GM11168 (cell line): ENCODE data around the gene ZBTB34.

Experiments
- in situ Hi-C: fragments of 300-500 bp; cut with MboI; formaldehyde crosslinking; loops from one replicate; pipeline ENCODE4 v1.12.0; 2022; ENCODE audit warnings: low sequenced_read_pairs; ENCODE audit not compliant: unreplicated experiment

The ZBTB34 gene

DNA sequence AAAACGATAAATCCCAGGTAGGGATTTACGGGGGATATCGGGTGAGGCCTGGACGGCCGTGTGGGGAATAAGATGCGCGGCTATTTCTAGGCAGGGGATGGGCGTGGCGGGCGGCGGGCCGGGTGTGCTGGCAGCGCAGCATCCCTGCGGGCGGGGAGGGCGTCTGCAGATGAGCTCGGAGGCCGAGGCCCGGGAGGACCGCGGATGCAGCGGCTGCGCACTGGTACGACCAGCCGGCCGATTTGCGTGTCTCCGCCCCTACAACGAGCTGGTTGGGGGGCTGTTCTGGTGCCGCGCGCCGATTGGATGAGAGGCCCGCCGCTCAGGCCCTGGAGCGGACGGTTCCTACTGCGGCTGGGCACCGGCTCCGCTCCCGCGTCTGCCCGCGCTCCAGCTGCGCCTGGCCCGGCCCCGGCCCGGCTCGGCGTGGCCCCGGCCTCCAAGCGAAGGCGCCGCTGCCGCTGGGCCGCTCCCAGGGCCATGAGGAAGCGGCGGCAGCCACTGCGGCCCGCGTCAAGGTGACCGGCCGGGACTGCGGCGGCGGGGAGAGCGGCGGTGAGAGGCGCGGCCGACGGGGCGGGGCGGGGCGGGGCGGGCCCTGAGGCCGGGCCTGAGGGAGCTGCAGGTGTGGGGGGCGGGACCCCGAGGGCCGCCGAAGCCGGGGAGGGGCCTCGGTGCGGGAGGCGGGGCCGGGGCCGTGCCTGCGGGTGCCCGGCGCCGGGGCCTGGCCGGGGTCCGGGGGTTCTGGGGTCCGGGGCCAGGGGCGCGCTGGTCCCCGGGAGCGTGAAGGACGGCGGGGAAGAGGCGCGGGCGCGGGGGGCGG, 54.2 kb downstream of the ZBTB34 start, which contains the start of gene RALGPS1:
Gene RALGPS1 (plus strand): TSS at position 325 of the 823 bp plus-strand sequence. CDS start 47,508 bp downstream, outside the sequence.
- in situ Hi-C loops, result no loop called here

DNA sequence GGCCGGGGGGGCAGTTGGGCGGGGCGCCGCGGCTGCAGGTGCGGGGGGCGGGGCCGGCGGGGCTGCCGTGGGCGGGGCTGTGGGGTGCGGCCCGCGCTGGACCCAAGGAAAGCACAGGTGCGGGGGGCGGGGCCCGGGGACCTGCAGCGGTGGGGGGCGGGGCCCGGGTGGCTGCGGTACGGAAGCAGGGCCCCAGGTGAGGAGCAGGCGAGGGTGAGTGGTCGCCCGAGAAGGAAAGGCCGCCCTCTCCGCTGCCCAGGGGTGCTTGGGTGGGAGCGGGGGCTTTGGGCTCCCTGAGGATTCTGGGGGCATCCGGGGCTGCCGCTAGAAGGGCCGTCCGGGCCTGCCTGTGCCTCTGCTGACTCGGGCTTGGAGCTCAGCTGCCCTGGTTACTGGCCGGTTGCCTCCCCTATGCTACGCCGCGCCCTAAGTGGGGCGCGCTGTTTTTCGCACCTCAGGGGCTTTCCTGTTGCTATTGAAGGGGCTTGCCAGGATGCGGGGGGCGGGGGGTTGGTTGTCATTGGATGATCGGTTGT, 54.9 kb downstream of the ZBTB34 start:
- in situ Hi-C loops, result no loop called here

DNA sequence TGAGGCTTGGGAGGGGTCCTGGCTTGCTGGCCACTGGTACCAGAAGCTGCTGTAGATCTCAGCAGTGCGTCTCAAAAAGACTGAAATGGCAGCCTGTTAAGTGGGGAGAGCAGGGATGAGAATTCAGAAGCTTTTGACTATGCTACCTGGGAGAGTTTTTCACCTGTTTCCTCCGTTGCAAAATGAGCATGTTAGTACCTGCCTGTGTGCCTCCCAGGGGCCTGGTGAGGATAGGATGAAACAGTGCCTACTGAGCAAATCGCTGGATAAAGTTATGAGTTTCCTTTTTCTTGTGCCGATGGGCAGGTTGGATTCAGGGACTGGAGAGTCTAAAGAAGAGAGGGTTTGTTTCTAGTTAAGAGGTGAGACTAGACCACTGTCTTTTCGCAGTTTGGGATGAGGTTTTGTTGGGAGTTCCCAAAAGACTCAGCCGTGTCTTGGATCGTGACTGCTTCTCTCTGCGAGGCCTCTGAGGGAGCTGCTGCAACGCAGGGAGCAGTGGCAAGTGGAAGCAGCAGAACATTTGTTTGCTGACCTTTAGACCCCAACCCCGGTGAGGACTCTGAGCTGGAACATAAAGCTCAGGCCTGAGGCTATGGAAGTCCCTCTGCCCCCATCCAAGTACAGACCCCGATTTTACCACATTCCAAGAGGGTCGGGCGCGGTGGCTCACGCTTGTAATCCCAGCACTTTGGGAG, 55.6 kb downstream of the ZBTB34 start:
- in situ Hi-C loops, result no loop called here

DNA sequence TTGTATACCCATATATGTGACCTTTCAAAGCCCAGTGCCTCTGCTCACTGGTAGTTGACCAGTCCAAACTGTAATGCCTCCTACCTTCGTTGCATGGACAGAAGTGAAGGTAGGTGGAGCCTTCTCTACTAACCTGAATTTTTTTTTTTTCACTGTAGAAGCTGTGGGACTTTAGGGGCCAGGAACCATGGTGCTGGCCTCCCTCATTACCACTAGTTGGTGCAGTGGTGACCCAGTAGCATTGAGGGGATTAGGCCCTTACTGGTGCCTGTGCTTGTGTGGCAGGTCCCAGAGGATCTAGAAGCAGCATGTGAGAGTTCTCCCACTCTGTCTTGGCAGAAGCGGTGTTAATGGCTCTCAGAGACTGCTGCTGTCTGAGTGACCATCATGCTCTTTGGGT, 56.5 kb downstream of the ZBTB34 start:
- in situ Hi-C loops, result no loop called here

DNA sequence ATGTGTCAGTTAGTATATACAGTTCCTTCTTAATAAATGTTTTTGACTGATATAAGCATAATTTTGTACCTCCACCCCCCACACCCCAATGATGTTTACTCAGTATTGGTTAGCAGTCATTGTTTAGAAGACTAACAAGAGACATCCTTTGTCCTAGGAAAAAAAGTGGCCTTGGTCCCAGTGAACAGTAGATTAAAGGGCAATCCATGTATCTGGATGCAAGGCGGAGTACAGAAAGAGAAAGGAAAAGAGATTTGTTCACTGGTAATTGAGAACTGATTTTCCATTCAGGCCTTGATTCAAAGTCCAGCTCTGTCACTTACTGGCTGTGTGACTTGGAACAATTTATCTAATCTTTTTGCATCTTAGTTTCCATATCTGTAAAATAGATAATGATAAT, 58.8 kb downstream of the ZBTB34 start:
- in situ Hi-C loops, result no loop called here

DNA sequence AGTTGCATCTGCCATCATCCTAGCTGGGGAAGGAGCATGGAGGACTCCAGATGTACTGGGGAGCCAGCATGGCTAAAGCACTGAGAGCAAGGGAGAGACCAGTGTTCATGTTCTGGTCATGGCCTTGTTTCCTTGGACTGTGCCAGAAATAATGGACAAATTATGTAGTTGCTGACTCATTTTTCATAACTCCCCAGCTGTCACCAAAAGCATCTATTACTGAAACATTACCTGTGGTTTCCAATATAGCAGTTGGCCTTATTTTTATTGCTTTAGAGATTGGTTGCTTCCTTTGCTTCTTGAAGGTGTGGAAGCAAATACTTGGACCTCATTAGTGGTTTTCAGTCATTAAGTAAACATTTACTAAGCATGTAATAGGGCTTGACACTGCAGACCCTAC, 65.4 kb downstream of the ZBTB34 start:
- in situ Hi-C loops, result loop anchor here (25.0 kb wide), 1 partner anchor 461 kb away; the partner anchor contains the start of gene SLC2A8

DNA sequence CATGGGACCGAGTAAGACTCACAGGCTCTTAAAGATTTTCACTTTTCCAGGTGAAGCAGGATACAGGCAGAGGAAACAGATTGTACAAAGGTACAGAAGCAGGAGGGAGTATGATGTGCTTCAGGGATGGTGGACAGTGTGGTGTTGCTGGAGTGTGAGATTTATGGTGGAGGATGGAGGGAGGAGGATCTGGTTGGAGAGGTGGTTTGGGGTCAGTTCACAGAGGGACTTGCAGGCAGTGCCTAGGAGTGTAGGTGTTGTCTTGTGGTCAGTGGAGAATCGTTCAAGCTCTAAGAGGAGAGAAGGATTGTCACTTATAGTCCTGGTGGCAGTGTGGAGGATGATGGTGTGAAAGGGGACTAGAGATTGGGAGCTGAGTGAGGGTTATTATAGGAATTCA, 65.9 kb downstream of the ZBTB34 start:
- in situ Hi-C loops, result loop anchor here (25.0 kb wide), 1 partner anchor 461 kb away; the partner anchor contains the start of gene SLC2A8

DNA sequence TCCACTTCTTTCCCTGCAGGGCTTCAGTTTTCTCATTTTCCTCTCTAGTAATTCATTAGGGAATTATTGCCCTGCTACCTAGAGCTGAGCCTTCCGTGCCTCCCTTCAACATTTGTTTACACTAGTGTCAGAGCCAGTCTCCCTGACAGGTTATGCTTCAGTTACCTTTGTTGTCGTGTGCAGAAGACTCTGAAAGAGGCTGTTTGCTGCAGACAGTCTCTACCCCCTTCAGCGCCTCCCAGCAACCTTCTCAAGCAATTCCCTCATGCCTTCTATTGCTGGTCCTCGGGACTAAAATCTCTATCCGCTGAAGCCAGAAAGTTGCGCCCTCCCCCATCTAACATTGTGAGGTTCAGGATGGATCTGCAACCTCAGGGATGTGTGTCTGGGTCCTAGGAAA, 67.0 kb downstream of the ZBTB34 start:
- in situ Hi-C loops, result loop anchor here (25.0 kb wide), 1 partner anchor 460 kb away; the partner anchor contains the start of gene SLC2A8

DNA sequence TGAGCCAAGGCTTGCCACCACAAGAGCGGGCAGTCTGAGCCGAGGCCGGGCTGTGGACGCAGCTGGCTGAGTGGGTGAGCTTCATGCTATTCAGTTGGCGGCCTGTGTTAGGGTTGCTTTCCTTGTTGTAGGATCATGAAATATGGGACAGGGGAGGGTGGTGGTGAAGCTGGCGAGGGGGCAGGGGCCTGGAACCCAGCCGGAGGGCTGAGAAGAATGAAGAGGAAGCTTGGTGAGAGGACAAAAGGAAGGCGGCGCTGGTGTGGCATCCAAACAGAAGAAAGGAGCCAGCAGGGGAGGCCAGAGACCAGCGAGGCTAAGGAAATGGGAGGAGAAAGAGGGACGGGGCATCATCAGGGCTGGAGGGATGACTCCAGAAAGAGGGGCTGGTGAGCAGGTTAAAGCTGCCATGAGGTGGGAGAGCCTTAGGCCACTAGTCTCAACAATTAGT, 72.5 kb downstream of the ZBTB34 start:
- in situ Hi-C loops, result loop anchor here (25.0 kb wide), 1 partner anchor 454 kb away; the partner anchor contains the start of gene SLC2A8

DNA sequence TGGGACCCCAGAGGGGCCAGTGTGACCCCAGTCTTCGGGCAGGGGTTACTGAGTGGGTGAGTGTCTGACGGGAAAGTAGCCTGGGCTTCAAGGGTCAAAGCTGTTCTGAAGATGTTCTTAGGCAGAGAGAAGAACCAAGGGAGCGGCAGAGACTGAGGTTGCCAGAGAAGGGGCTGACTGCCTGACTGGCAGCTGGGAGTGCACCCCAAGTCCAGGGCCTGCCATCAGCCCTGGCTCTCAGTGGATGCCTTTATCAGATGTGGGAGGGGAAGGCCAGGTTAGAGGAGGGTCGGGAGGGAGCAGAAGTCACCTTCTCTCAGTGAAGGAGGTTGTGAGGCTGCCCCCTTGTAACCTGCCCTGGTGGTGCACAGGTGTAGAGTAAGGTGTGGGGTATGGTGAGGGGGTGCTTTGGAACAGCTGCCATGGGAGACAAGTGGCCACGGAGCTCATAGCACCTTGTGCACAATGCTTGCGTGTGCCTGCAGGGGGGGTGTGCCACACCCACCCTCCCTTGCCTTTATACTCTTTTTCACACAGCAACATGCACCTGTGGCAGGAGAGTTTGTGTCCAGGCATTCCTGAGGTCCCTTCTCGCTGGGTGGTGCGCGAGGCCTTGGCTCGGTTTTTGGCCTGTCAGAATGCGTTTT, 73.0 kb downstream of the ZBTB34 start:
- in situ Hi-C loops, result loop anchor here (25.0 kb wide), 1 partner anchor 454 kb away; the partner anchor contains the start of gene SLC2A8

DNA sequence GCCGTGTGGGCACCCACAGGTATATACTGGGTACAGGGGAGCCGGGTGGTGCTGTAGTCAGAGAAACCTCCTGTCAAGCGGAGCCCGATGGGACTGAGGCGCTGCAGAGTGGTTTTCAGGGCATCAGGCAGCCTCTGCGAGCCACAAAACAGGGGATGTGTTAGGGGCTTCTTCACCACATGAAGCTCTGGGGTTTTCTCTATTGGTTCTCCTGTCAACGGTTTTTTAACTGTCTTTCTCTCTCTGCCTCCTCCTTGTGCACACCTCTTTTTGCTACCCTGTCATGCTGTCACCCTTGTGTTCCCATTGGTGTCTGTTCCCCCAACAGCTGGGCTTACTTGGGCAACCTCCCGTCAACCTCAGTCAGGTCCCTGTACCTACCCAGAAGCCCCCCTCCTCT, 74.0 kb downstream of the ZBTB34 start:
- in situ Hi-C loops, result loop anchor here (25.0 kb wide), 1 partner anchor 453 kb away; the partner anchor contains the start of gene SLC2A8
